Caco-2 (cell line): ENCODE results near the gene CSF3. TPM values are rescaled to one million over a fixed set of nuclear protein-coding genes. Genes with fewer than 3 reads are reported as not detected.

Source experiments
- BruUV-seq: library from RNA; stranded (reverse); fragments of 400-500 nt; replicated peaks from 2 replicates; lab custom pipeline; 2021; lab: Mats Ljungman, UMichigan
- CTCF ChIA-PET: fragments of 300-600 bp; sonication (Branson Sonifier 250); formaldehyde crosslinking; loops from one replicate; lab custom pipeline; 2022; ENCODE audit warnings: antibody characterized with exemption; lab: Charles Lee
- POLR2A ChIA-PET: fragments of 300-600 bp; sonication (Branson Sonifier 250); formaldehyde crosslinking; loops from one replicate; lab custom pipeline; 2022; ENCODE audit warnings: antibody characterized with exemption; lab: Charles Lee
- DNase-seq, 2 experiments: peaks; one replicate each; pipeline versions ENCODE4 v3.0.0 to v3.0.0-alpha.2; 2020 to 2022
- H3K27me3 ChIP-seq: replicated peaks from 2 replicates; pipeline ENCODE4 v1.6.0; 2011; ENCODE audit warnings: low read length; ENCODE audit not compliant: control insufficient read depth, insufficient read depth
- H3K36me3 ChIP-seq: 2 replicates; pipeline ENCODE4 v1.5.1; 2011; ENCODE audit warnings: low read length; ENCODE audit not compliant: control insufficient read depth, insufficient read depth
- H3K4me1 ChIP-seq: fragments of 250-450 bp; sonication (Bioruptor Pico); 2 replicates; pipeline ENCODE4 v1.5.1; 2020; ENCODE audit warnings: mild to moderate bottlenecking
- H3K4me3 ChIP-seq: 2 replicates; pipeline ENCODE4 v1.5.1; 2011; ENCODE audit warnings: low read depth, mild to moderate bottlenecking, control low read depth, low read length
- H3K9me3 ChIP-seq: fragments of 250-450 bp; sonication (Bioruptor Pico); 2 replicates; pipeline ENCODE4 v1.5.1; 2020; ENCODE audit warnings: mild to moderate bottlenecking, moderate library complexity
- H3K27ac Mint-ChIP-seq: one replicate; pipeline ENCODE4 v1.8.0; 2022; ENCODE audit warnings: mixed read lengths; ENCODE audit not compliant: unreplicated experiment
- H3K27me3 Mint-ChIP-seq: one replicate; pipeline ENCODE4 v1.8.0; 2022; ENCODE audit warnings: mixed read lengths; ENCODE audit not compliant: insufficient read depth, unreplicated experiment
- H3K36me3 Mint-ChIP-seq: one replicate; pipeline ENCODE4 v1.8.0; 2022; ENCODE audit warnings: mild to moderate bottlenecking, mixed read lengths; ENCODE audit not compliant: insufficient read depth, unreplicated experiment
- H3K4me1 Mint-ChIP-seq: one replicate; pipeline ENCODE4 v1.8.0; 2022; ENCODE audit warnings: low read depth, mixed read lengths; ENCODE audit not compliant: unreplicated experiment
- H3K4me3 Mint-ChIP-seq: one replicate; pipeline ENCODE4 v1.8.0; 2022; ENCODE audit warnings: mild to moderate bottlenecking, moderate library complexity, mixed read lengths; ENCODE audit not compliant: unreplicated experiment
- H3K9me3 Mint-ChIP-seq: one replicate; pipeline ENCODE4 v1.8.0; 2022; ENCODE audit warnings: mixed read lengths; ENCODE audit not compliant: unreplicated experiment
- CTCF ChIP-seq, 2 experiments: fragments of 200-600 bp in 1 of 2; IDR thresholded peaks; 1 replicate in 1 of 2; 2 replicates in 1 of 2; pipeline versions ENCODE4 v1.5.1 to v1.8.0; 2011 to 2022; ENCODE audit warnings: antibody characterized with exemption in 1 of 2, control low read depth in 1 of 2, inconsistent platforms in 1 of 2, low read depth in 1 of 2, low read length in 1 of 2, mild to moderate bottlenecking in 1 of 2, moderate library complexity in 1 of 2; ENCODE audit not compliant: insufficient read depth in 1 of 2, severe bottlenecking in 1 of 2, unreplicated experiment in 1 of 2
- intact Hi-C: fragments of 100-400 bp; cut with micrococcal nuclease; formaldehyde crosslinking; loops from one replicate; pipeline ENCODE4 v1.10.0; 2022; ENCODE audit not compliant: unreplicated experiment
- total RNA-seq: library from RNA; stranded (reverse); gene quantifications from 2 replicates; pipeline ENCODE4 v1.2.3, GENCODE V29; 2022

Gene CSF3
- total RNA-seq, 1 experiment from 2014 or later = not detected

- intact Hi-C loops = no loop called here
- H3K9me3 ChIP-seq = no peaks in the 10 kb centered on the region
- H3K27ac Mint-ChIP-seq = no peak overlapping the region
- H3K27me3 Mint-ChIP-seq = no peaks in the 10 kb centered on the region
- no peaks in the 10 kb centered on the region for H3K9me3 Mint-ChIP-seq
- CTCF ChIA-PET = no interaction called here
- H3K4me3 ChIP-seq = no peak overlapping the region
- no peak overlapping the region for H3K4me3 Mint-ChIP-seq
- peaks cover 67% of the 10 kb centered on the region for H3K36me3 Mint-ChIP-seq
- no peaks in the 10 kb centered on the region for H3K27me3 ChIP-seq
- H3K36me3 ChIP-seq = no peaks in the 10 kb centered on the region; the same call in 1 of the 2 replicates
- POLR2A ChIA-PET = no interaction called here
- no peaks in the 10 kb centered on the region for H3K4me1 Mint-ChIP-seq
- no peaks in the 10 kb centered on the region for H3K4me1 ChIP-seq
- TF ChIP-seq CTCF (IDR thresholded peaks at IDR 0.05; ENCODE audit: insufficient read depth in 1 of 2, low read depth in 1 of 2, low read length in 1 of 2, severe bottlenecking in 1 of 2, unreplicated experiment in 1 of 2) = no peak
- no peak for DNase-seq
- no TSS peak for BruUV-seq
Observed at GRCh38 chr17:39995438-39995837, 19.8 kb upstream of the CSF3 start.

GRCh38 chr17:39996162-39996561, 19.1 kb upstream of the CSF3 start:
- CTCF ChIA-PET = no interaction called here
- Histone ChIP-seq H3K4me3 (no peak overlapping the region), H3K9me3 (no peaks in the 10 kb centered on the region), H3K4me1 (no peaks in the 10 kb centered on the region), H3K27me3 (no peaks in the 10 kb centered on the region), H3K36me3 (no peaks in the 10 kb centered on the region; the same call in 1 of the 2 replicates)
- Mint-ChIP-seq H3K4me1 (no peaks in the 10 kb centered on the region), H3K36me3 (peaks cover 61% of the 10 kb centered on the region), H3K27ac (no peak overlapping the region), H3K4me3 (no peak overlapping the region), H3K9me3 (no peaks in the 10 kb centered on the region), H3K27me3 (no peaks in the 10 kb centered on the region)
- POLR2A ChIA-PET = interaction anchor here (0.6 kb wide), 1 partner anchor 39 kb away, joined by 4 read pairs; no protein-coding TSS in a partner anchor
- no peak for DNase-seq
- no peak for TF ChIP-seq CTCF (IDR thresholded peaks at IDR 0.05; ENCODE audit: insufficient read depth in 1 of 2, low read depth in 1 of 2, low read length in 1 of 2, severe bottlenecking in 1 of 2, unreplicated experiment in 1 of 2)
- intact Hi-C loops = no loop called here
- no TSS peak for BruUV-seq

- no peaks in the 10 kb centered on the region for H3K9me3 Mint-ChIP-seq
- H3K4me3 Mint-ChIP-seq = no peak overlapping the region
- H3K9me3 ChIP-seq = no peaks in the 10 kb centered on the region
- POLR2A ChIA-PET = no interaction called here
- no peaks in the 10 kb centered on the region for H3K27me3 ChIP-seq
- no peak for TF ChIP-seq CTCF (IDR thresholded peaks at IDR 0.05; ENCODE audit: insufficient read depth in 1 of 2, low read depth in 1 of 2, low read length in 1 of 2, severe bottlenecking in 1 of 2, unreplicated experiment in 1 of 2)
- no peaks in the 10 kb centered on the region for H3K27me3 Mint-ChIP-seq
- no peaks in the 10 kb centered on the region for H3K4me1 Mint-ChIP-seq
- H3K4me1 ChIP-seq = no peaks in the 10 kb centered on the region
- H3K4me3 ChIP-seq = no peak overlapping the region
- intact Hi-C loops = no loop called here
- no TSS peak for BruUV-seq
- H3K36me3 Mint-ChIP-seq = peaks cover 56% of the 10 kb centered on the region
- no peak overlapping the region for H3K27ac Mint-ChIP-seq
- no peak for DNase-seq
- CTCF ChIA-PET = interaction anchor here (0.6 kb wide), 1 partner anchor 328 kb away, joined by 4 read pairs; no protein-coding TSS in a partner anchor
- no peaks in the 10 kb centered on the region; the same call in 1 of the 2 replicates for H3K36me3 ChIP-seq
Observed at GRCh38 chr17:39996800-39997199, 18.4 kb upstream of the CSF3 start.
